ENCODE results near the gene GTF3C5.

GRCh38 chr9:133041958-133042357 is 11.2 kb downstream of the GTF3C5 start:
- TF ChIP-seq GATA2 (IDR thresholded peaks at IDR 0.05; ENCODE audit: low read depth, low read length) (no peak), GATA3 (IDR thresholded peaks at IDR 0.05; ENCODE audit: low read depth, low read length) (no peak)

All from SH-SY5Y (cell line).